HEK293T (cell line): ENCODE data around the gene RYK.

Experiments used
- CTCF ChIA-PET: fragments of 350-600 bp; formaldehyde crosslinking; extraction: SDS; loops from one replicate; lab custom pipeline; 2021; ENCODE audit warnings: antibody characterized with exemption, inconsistent platforms; lab: Yijun Ruan, JAX
- POLR2A ChIA-PET: fragments of 350-600 bp; formaldehyde crosslinking; extraction: SDS; loops from one replicate; lab custom pipeline; 2020; ENCODE audit warnings: antibody characterized with exemption, inconsistent platforms; lab: Yijun Ruan, JAX
- DNase-seq: peaks from one replicate; pipeline ENCODE4 v3.0.0; 2012; ENCODE audit warnings: mixed read lengths; ENCODE audit errors: extremely low spot score
- ARNT ChIP-seq: fragments of 450-650 bp; IDR thresholded peaks from 2 replicates; pipeline ENCODE4 v1.6.1; 2017; ENCODE audit warnings: mild to moderate bottlenecking
- BHLHE40 ChIP-seq: fragments of 450-650 bp; IDR thresholded peaks from 2 replicates; pipeline ENCODE4 v1.6.1; 2016; ENCODE audit warnings: mild to moderate bottlenecking, moderate library complexity, borderline replicate concordance
- CTBP1 ChIP-seq: fragments of 450-650 bp; IDR thresholded peaks from 2 replicates; pipeline ENCODE4 v1.6.1; 2016; ENCODE audit warnings: borderline replicate concordance
- ELF4 ChIP-seq: fragments of 450-650 bp; IDR thresholded peaks from 2 replicates; pipeline ENCODE4 v1.6.1; 2017; ENCODE audit warnings: antibody characterized with exemption
- FOXA1 ChIP-seq: fragments of 450-650 bp; IDR thresholded peaks from 2 replicates; pipeline ENCODE4 v1.6.1; 2016; ENCODE audit warnings: mild to moderate bottlenecking
- FOXK2 ChIP-seq: fragments of 450-650 bp; IDR thresholded peaks from 2 replicates; pipeline ENCODE4 v1.6.1; 2016; ENCODE audit warnings: mild to moderate bottlenecking
- FOXM1 ChIP-seq: fragments of 450-650 bp; IDR thresholded peaks from 2 replicates; pipeline ENCODE4 v1.6.1; 2017; ENCODE audit warnings: mild to moderate bottlenecking, borderline replicate concordance
- HDGF ChIP-seq: fragments of 450-650 bp; IDR thresholded peaks from 2 replicates; pipeline ENCODE4 v1.6.1; 2017; ENCODE audit warnings: antibody characterized with exemption, borderline replicate concordance
- L3MBTL2 ChIP-seq: fragments of 450-650 bp; conservative IDR thresholded peaks from 2 replicates; pipeline ENCODE4 v1.6.1; 2016; ENCODE audit warnings: mild to moderate bottlenecking
- LEF1 ChIP-seq: fragments of 450-650 bp; IDR thresholded peaks from 2 replicates; pipeline ENCODE4 v1.6.1; 2017; ENCODE audit warnings: mild to moderate bottlenecking, borderline replicate concordance
- NFRKB ChIP-seq: fragments of 450-650 bp; IDR thresholded peaks from 2 replicates; pipeline ENCODE4 v1.6.1; 2016; ENCODE audit warnings: mild to moderate bottlenecking, moderate library complexity
- PKNOX1 ChIP-seq: fragments of 450-650 bp; IDR thresholded peaks from 2 replicates; pipeline ENCODE4 v1.6.1; 2016
- SP1 ChIP-seq: fragments of 450-650 bp; IDR thresholded peaks from 2 replicates; pipeline ENCODE4 v1.6.1; 2017
- SUZ12 ChIP-seq: fragments of 450-650 bp; IDR thresholded peaks from 2 replicates; pipeline ENCODE4 v1.6.1; 2016; ENCODE audit warnings: mild to moderate bottlenecking
- TARDBP ChIP-seq: fragments of 450-650 bp; IDR thresholded peaks from 2 replicates; pipeline ENCODE4 v1.6.1; 2016
- ZNF384 ChIP-seq: fragments of 450-650 bp; IDR thresholded peaks from 2 replicates; pipeline ENCODE4 v1.6.1; 2016

RYK gene

DNA sequence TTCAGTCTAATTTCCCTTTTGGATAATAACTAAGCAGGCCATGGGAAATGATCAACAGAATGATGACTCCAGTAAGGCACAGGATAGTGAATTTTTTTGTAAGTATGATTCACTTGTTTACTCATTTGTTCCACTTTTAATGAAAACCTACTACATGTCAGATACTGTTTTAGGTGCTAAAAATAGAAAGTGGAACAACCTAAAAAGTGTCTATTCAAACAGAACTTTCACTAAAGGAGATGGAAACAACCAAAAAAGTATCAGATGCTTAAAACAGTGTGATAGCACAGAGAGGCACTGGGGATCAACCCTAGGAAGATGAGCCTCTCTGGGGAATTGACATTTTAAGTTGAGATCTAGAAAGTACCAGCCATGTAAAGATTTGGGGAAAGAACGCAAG is 11.1 kb downstream of the RYK start:
- ChIA-PET POLR2A (no interaction called here), CTCF (no interaction called here)

DNA sequence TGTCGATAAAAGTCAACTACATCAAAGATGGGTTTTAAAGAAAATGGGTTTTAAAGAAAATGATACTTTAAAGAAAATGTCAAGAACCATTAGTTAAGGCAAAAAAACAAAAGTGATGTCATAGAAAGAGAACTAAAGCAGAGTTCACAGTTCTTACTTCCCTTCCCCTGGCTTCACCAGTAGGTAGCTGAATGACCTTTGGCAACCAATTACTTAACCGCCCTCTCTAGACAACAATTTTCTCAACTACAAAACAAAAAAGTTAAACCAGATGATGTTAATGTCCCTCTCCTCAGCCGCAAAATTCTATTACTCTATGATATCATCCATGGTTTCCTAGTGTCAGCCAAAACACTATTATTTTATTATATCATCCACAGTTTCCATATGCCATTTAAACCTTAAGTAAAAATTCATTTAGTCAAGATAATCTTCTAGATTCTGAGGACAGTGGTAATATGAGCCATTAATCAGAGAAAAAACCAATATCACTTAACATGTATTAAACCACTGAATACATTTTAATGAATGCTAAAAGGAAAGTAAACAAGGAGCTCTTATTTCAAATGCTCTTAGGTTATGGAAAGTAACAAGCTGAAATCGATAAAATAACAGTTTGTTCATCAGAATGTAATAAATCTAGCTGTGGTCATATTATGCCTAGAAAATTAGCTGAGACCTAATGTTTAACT is 13.1 kb downstream of the RYK start:
- TF ChIP-seq L3MBTL2 (no peak), CTBP1 (no peak), NFRKB (no peak), ZNF384 (no peak)
- POLR2A ChIA-PET: interaction anchor here (0.6 kb wide), 1 partner anchor 12 kb away, joined by 3 read pairs; no protein-coding TSS in a partner anchor
- CTCF ChIA-PET: interaction anchor here (0.8 kb wide), 2 partner anchors 24 to 32 kb away, joined by 3 read pairs; no protein-coding TSS in a partner anchor
- no peak for DNase-seq

More for the DNA sequence above, 11.1 kb downstream of the RYK start:
- no peak for TF ChIP-seq ZNF384
- no peak for TF ChIP-seq ELF4
- no peak for TF ChIP-seq TARDBP
- TF ChIP-seq ARNT: no peak
- TF ChIP-seq HDGF: no peak
- no peak for TF ChIP-seq LEF1
- TF ChIP-seq CTBP1: no peak
- TF ChIP-seq SP1: no peak
- no peak for TF ChIP-seq NFRKB
- no peak for TF ChIP-seq FOXK2
- no peak for TF ChIP-seq FOXA1
- TF ChIP-seq FOXM1: no peak
- no peak for DNase-seq

DNA sequence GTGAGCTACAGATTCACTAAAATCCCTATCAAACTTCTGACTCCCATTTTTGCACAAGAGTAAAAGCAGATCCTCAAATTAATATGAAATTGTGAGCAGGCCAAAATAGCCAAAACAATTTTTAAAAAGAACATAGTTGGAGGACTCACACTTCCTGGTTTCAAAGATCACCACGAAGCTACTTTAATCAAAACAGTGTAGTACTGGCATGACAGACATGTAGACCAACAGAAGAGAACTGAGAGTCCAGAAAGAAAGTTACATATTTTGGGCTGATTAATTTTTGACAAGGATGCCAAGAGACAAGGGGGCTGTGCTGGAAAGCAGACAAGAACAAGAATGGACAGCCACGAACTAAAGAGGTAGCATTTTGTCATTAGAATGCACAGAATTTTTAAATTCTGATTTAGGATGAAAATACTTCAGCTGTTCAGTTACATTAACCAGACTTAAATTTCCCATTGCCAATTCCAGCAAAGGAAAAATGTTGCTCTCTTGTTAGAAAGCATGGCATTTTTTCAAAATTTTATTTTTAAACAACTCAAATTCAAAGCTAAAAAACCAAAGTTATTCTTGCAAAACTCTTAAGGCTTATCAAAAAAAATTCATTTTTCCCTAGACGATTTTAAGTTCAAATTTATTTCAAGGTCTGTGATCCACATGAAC is 14.0 kb downstream of the RYK start:
- DNase-seq: no peak
- ChIA-PET POLR2A (no interaction called here), CTCF (interaction anchor here (0.8 to 1.0 kb wide), 2 partner anchors 8 to 24 kb away, joined by 3 read pairs; no protein-coding TSS in a partner anchor)
- TF ChIP-seq ARNT (no peak), NFRKB (no peak), PKNOX1 (no peak), HDGF (no peak), FOXK2 (no peak), CTBP1 (no peak), SP1 (no peak), FOXM1 (no peak), L3MBTL2 (no peak), LEF1 (no peak), BHLHE40 (no peak), TARDBP (no peak), SUZ12 (no peak), FOXA1 (no peak)

DNA sequence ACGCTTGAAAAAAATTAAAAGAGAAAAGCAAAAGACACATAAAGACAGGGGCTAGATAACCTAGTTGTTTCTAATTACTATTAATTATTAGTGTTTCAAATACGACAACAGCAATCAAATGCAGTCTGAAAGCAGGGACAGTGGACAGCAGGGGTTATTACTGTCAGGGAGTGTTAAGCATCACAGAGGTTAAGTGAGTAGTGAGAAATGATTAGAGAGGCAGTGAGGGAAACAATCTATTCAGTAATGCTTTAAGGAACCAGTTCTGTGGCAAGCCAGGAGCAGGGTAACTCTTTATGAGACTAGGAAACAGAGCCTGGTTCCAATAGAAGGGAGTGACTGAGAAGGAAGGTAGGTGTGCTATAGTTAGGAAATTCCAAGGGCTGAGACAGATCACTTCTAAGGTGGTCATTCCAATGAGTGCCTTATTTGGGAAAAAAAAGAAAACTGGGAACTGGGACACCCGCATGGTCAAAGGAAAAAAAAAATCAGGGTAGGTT is 15.0 kb downstream of the RYK start:
- ChIA-PET CTCF (no interaction called here), POLR2A (no interaction called here)
- TF ChIP-seq NFRKB: no peak
- no peak for TF ChIP-seq ARNT
- TF ChIP-seq SP1: no peak
- no peak for TF ChIP-seq HDGF
- TF ChIP-seq FOXK2: no peak
- no peak for TF ChIP-seq CTBP1
- no peak for TF ChIP-seq ELF4
- no peak for TF ChIP-seq ZNF384
- TF ChIP-seq LEF1: no peak
- DNase-seq: no peak

DNA sequence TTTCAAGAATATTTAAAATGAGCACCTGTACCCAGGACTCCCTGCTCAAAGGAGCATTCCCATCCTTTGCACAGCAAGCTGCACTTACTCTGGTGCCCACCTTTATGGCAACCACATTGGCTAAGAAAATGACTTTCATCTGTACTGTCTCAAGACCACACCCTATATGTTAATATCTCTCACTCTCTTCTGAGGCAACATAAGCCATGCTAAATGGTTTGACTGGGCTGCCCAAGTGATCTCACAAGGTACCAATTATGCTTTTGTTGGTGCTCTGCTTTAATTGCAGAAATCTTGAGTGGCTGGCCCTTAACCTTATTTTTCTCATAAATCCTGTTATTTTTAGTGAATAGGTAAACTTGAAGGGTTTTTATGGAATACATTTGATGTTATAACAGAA is 17.7 kb downstream of the RYK start:
- DNase-seq: no peak
- ChIA-PET POLR2A (no interaction called here), CTCF (no interaction called here)
- TF ChIP-seq FOXM1: no peak
- TF ChIP-seq FOXK2: no peak
- TF ChIP-seq ARNT: no peak
- TF ChIP-seq ZNF384: no peak
- no peak for TF ChIP-seq HDGF
- TF ChIP-seq NFRKB: no peak
- no peak for TF ChIP-seq LEF1
- TF ChIP-seq PKNOX1: no peak
- no peak for TF ChIP-seq TARDBP
- TF ChIP-seq ELF4: no peak
- TF ChIP-seq FOXA1: no peak
- TF ChIP-seq SP1: no peak
- TF ChIP-seq BHLHE40: no peak
- TF ChIP-seq L3MBTL2: no peak
- no peak for TF ChIP-seq SUZ12
- TF ChIP-seq CTBP1: no peak

- no peak for TF ChIP-seq BHLHE40
- TF ChIP-seq FOXA1: no peak
- no peak for TF ChIP-seq ELF4
- TF ChIP-seq ARNT: no peak
- TF ChIP-seq LEF1: no peak
- TF ChIP-seq NFRKB: no peak
- TF ChIP-seq FOXM1: no peak
- no peak for TF ChIP-seq L3MBTL2
- TF ChIP-seq PKNOX1: no peak
- TF ChIP-seq HDGF: no peak
- no peak for TF ChIP-seq TARDBP
- TF ChIP-seq SP1: no peak
- no peak for TF ChIP-seq FOXK2
- TF ChIP-seq ZNF384: no peak
- no peak for TF ChIP-seq SUZ12
- TF ChIP-seq CTBP1: no peak
- no peak for DNase-seq
- ChIA-PET CTCF (interaction anchor here (0.7 kb wide), 1 partner anchor 19 kb away, joined by 3 read pairs; no protein-coding TSS in a partner anchor), POLR2A (no interaction called here)
Observed at GRCh38 chr3:134232151-134232550, 18.5 kb downstream of the RYK start.
